Heart right ventricle (tissue), 16 donors: ENCODE measurements around the gene GRID1. TPM values are rescaled to one million over a fixed set of nuclear protein-coding genes. Genes with fewer than 3 reads are reported as not detected.

Experiments
- ATAC-seq, 8 donors: fragments of 200-7000 bp; cut with Tn5 transposase; one replicate each; pipeline ENCODE4 v1.9.1; 2020; ENCODE audit warnings: mild to moderate bottlenecking in 8 of 8, moderate library complexity in 8 of 8, moderate number of reproducible peaks in 1 of 8
- DNase-seq, 2 donors: peaks; one replicate each; pipeline ENCODE4 v3.0.0-alpha.2; 2020
- H3K27ac ChIP-seq, 10 donors: fragments of 200-600 bp; sonication (generic) in 2 of 10; one replicate each; pipeline versions ENCODE4 v1.5.0 to v1.8.0; 2020 to 2022; ENCODE audit warnings: mild to moderate bottlenecking in 3 of 10
- H3K27me3 ChIP-seq, 7 donors: fragments of 200-600 bp; one replicate each; pipeline ENCODE4 v1.8.0; 2021 to 2022; ENCODE audit warnings: mild to moderate bottlenecking in 2 of 7
- H3K36me3 ChIP-seq, 9 donors: fragments of 200-600 bp; sonication (generic) in 1 of 9; one replicate each; pipeline versions ENCODE4 v1.5.0 to v1.8.0; 2020 to 2022; ENCODE audit warnings: mild to moderate bottlenecking in 2 of 9
- H3K4me1 ChIP-seq, 9 donors: fragments of 200-600 bp; sonication (generic) in 1 of 9; one replicate each; pipeline versions ENCODE4 v1.5.0 to v1.8.0; 2020 to 2022; ENCODE audit warnings: mild to moderate bottlenecking in 4 of 9
- H3K4me3 ChIP-seq, 10 donors: fragments of 200-600 bp; sonication (generic) in 2 of 10; one replicate each; pipeline versions ENCODE4 v1.5.0 to v1.8.0; 2020 to 2022; ENCODE audit warnings: mild to moderate bottlenecking in 7 of 10, moderate library complexity in 2 of 10
- H3K9me3 ChIP-seq, 11 donors: fragments of 200-600 bp in 10 of 11; sonication (generic) in 2 of 11; one replicate each; pipeline versions ENCODE4 v1.5.0 to v1.8.0; 2013 to 2022; ENCODE audit warnings: mild to moderate bottlenecking in 2 of 11, control low read depth in 1 of 11, moderate library complexity in 1 of 11
- CTCF ChIP-seq, 9 donors: fragments of 200-600 bp; sonication (generic) in 2 of 9; IDR thresholded peaks; one replicate each; pipeline versions ENCODE4 v1.5.0 to v1.8.0; 2021 to 2022; ENCODE audit warnings: antibody characterized with exemption in 9 of 9, mild to moderate bottlenecking in 5 of 9, moderate library complexity in 1 of 9
- WGBS, 2 donors: extraction: QIAGEN DNeasy Blood & Tissue Kit; methylation state at CpG; one replicate each; pipeline ENCODE4 v1.1.7; 2013; ENCODE audit warnings: inconsistent platforms in 1 of 2; 5-methylcytosine and 5-hydroxymethylcytosine counted together
- intact Hi-C, 10 donors: fragments of 100-400 bp; cut with DNase I; formaldehyde crosslinking; loops; one replicate each; pipeline versions ENCODE4 v1.11.1 to v1.14.2; 2022
- polyA plus RNA-seq, 2 donors: library from polyadenylated mRNA; stranded (reverse); fragments of 200-250 nt; gene quantifications; one replicate each; pipeline ENCODE4 v1.2.3, GENCODE V29; 2013
- total RNA-seq, 10 donors: library from RNA; stranded (reverse); fragmentation: NEBNext Ultra II Directional in 3 of 10; extraction: Animal tissue kit (Norgen Biotek cat#: 25700) in 3 of 10; gene quantifications; one replicate each; pipeline versions ENCODE4 v1.2.1 to v1.2.4, GENCODE V29; 2021 to 2023
- donor health status: Arrhythmogenic right ventricular cardiomyopathy.
- donor health status: ischemic (EF 13 %, LVEDD 7.1; RV severe dilation, severe dysfunction).
- donor health status: healthy with polysubstance abuse.
- donor health status: DM: no; HTN: yes; CAD: no.
- donor health status: DM: no; HTN: no; CAD: no.
- donor health status: ischemic (EF 25% LVEDD 6.9; RV normal size, moderate dysfunction).
- donor health status: ischemic (EF 25% LVEDD 5.7; RV mildly dilated, moderate dysfunction).
- donor health status: healthy.
- donor health status: DM: yes; HTN: yes; CAD: no.
- donor health status: Ischemic cardiomyopathy.
- donor health status: ischemic (EF 35%, LVEDD 5.7; RV mildly dilated, moderate dysfunction).
- donor health status: nonischemic (EF 11% LVEDD 7.7; RV severe dilation, severe dysfunction).
- donor health status: DM: yes; HTN: yes; CAD: no.
- donor health status: PGD.
- donor health status: ischemic (EF 29% LVEDD 5.4; RV normal size, mild dysfunction).
- donor health status: nonischemic (EF 23%, LVEDD 6.1; RV moderate dilation, normal function).

The GRID1 gene
- total and polyA plus RNA-seq, 12 donors: 0.44 to 3.4 (median 1.5) TPM

- Histone ChIP-seq H3K27ac (no peak overlapping the region), H3K9me3 (peaks cover 0 to 15% (median 0%) of the 10 kb centered on the region in 11 donors), H3K4me1 (peaks cover 0 to 8% (median 0%) of the 10 kb centered on the region in 9 donors), H3K4me3 (no peak overlapping the region), H3K36me3 (no peaks in the 10 kb centered on the region), H3K27me3 (peaks cover 0 to 43% (median 28%) of the 10 kb centered on the region in 7 donors)
- no peak for TF ChIP-seq CTCF (IDR thresholded peaks at IDR 0.05)
- DNase-seq (no peak), ATAC-seq (no peak)
- intact Hi-C loops: no loop called here
- WGBS, 2 donors: 87 to 90% methylated on average over 12 of the region's 12 CpGs
Measured at GRCh38 chr10:86267286-86268195, 99.1 kb downstream of the GRID1 start.

- Histone ChIP-seq H3K9me3 (peaks cover 0 to 8% (median 0%) of the 10 kb centered on the region in 11 donors), H3K4me3 (no peak overlapping the region), H3K27me3 (peaks cover 0 to 43% (median 30%) of the 10 kb centered on the region in 7 donors), H3K4me1 (peaks cover 0 to 8% (median 0%) of the 10 kb centered on the region in 9 donors), H3K27ac (no peak overlapping the region), H3K36me3 (no peaks in the 10 kb centered on the region)
- DNase-seq (no peak), ATAC-seq (no peak)
- intact Hi-C loops: no loop called here
- no peak for TF ChIP-seq CTCF (IDR thresholded peaks at IDR 0.05)
- WGBS, 2 donors: 86 to 88% methylated on average over 7 of the region's 7 CpGs
Measured at GRCh38 chr10:86266446-86267242, 100.0 kb downstream of the GRID1 start.

GRCh38 chr10:86265895-86266259 is 100.7 kb downstream of the GRID1 start:
- ATAC-seq: no peak
- Histone ChIP-seq H3K36me3 (no peaks in the 10 kb centered on the region), H3K27me3 (peaks cover 0 to 43% (median 33%) of the 10 kb centered on the region in 7 donors), H3K4me1 (peaks cover 0 to 8% (median 0%) of the 10 kb centered on the region in 9 donors), H3K4me3 (no peak overlapping the region), H3K27ac (no peak overlapping the region), H3K9me3 (peaks cover 0 to under 1% (median 0%) of the 10 kb centered on the region in 11 donors)
- no peak for TF ChIP-seq CTCF (IDR thresholded peaks at IDR 0.05)
- 72 to 77% methylated on average over 3 of the region's 3 CpGs for WGBS, 2 donors
- no peak for DNase-seq
- intact Hi-C loops: no loop called here

GRCh38 chr10:86265236-86265894 is 101.2 kb downstream of the GRID1 start:
- intact Hi-C loops: no loop called here
- Histone ChIP-seq H3K27me3 (peaks cover 0 to 43% (median 33%) of the 10 kb centered on the region in 7 donors), H3K36me3 (no peaks in the 10 kb centered on the region), H3K27ac (no peak overlapping the region), H3K4me3 (no peak overlapping the region), H3K9me3 (no peaks in the 10 kb centered on the region), H3K4me1 (peaks cover 0 to 8% (median 0%) of the 10 kb centered on the region in 9 donors)
- TF ChIP-seq CTCF (IDR thresholded peaks at IDR 0.05): no peak
- ATAC-seq (no peak), DNase-seq (no peak)
- 82% methylated on average over 8 of the region's 8 CpGs for WGBS, 2 donors
